DLD1 (cell line): Measurements from ENCODE around the gene FXYD6.
"Not testable (repeated sequence)": the region's sequence is repeated elsewhere in the genome, so short reads cannot be mapped to it uniquely, and the experiment has no call there.

ENCODE experiments used
- in situ Hi-C: cut with HindIII; loops from 2 replicates; pipeline ENCODE4 v1.10.0; 2017; ENCODE audit warnings: low sequenced_read_pairs

The FXYD6 gene

DNA sequence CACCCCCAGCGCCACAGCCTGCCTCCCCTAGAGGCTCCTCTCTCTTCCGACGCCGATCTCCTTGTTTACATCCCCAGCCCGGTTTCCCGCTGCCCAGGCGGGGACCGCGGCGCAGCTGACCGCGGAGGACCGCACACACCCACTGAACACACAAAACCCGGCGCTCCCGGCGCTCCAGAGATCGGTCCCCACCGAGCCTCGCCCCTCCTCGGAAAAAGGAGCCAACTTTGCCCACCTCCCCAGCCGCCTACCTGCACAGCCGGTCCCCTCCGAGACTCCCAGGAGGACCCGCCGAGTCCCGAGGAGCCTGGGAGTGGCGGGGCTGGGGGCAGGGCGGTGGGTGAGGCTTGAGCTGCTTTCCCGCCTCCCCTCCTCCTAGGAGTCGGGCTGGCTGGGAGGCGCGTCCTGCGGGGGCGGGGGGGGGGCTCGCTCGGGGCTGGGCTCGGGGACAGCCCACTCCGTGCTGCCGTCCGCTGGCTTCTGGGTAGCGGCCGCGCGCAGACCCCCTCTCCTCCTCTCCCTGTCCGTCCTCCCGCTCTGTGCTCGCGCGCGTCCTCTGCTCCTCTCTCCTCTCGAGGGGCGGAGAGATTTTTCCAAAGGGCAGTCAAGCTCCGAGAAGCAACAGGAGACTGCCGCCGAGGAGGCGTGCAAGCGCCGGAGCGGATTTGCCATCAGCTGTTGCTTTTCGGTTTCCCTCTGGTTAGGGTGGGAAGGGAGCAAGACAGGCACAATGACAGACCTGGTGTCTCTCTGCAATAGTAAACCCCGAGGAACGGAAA lies at the start of gene FXYD6:
FXYD6 (minus strand) TSS at position 318 of the 779 bp plus-strand sequence. CDS start 33,882 bp downstream, outside the sequence.
- in situ Hi-C loops, result no loop called here

GRCh38 chr11:117926166-117926565 lies 49.7 kb upstream of the FXYD6 start:
- in situ Hi-C loops, result not testable (repeated sequence)

- in situ Hi-C loops, result no loop called here
Measured at GRCh38 chr11:117925198-117925925, 48.9 kb upstream of the FXYD6 start.

DNA sequence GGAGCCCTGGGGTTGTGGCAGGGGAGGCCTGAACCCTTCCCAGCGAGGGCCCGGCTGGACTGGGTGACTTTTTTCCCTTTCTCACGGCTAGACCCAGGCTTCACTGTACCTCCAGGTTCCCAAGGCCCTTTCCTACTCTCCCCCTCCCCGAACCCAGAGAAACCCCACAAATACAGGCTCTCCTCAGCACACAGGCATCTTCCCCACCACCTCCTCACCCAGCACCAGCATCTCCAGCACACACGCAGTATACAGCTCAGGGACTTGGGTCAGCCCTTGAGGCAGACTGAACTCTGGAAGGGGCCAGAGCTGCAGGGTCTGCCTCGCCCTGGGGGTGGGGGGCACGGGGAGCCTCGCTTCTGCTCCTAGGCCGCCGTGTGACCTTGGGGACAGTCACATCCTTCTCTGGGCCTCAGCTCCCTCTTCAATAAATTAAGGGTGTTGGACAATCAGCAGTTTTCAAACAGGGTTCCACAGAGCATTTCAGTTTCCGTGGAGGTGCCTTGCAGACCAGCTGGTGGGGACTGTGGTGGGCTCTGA lies 48.2 kb upstream of the FXYD6 start:
- in situ Hi-C loops, result no loop called here

DNA sequence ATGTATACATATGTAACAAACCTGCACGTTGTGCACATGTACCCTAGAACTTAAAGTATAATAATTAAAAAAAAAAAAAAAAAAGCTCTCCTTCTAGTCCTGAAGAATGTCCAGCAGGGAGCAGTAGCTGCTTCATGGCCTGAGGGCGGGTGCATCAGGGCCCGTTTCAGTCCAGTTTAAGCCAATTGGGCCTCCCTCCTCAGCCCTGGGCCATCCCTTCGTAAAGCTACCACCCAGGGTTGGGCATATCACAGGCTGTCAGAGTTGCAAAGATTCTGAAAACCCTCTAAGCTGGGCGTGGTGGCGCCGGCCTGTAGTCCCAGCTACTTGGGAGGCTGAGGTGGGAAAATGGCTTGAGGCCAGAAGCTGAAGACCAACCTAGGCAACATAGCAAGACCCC lies 47.3 kb upstream of the FXYD6 start:
- in situ Hi-C loops, result no loop called here

- in situ Hi-C loops, result no loop called here
Measured at GRCh38 chr11:117923275-117923674, 46.8 kb upstream of the FXYD6 start.

DNA sequence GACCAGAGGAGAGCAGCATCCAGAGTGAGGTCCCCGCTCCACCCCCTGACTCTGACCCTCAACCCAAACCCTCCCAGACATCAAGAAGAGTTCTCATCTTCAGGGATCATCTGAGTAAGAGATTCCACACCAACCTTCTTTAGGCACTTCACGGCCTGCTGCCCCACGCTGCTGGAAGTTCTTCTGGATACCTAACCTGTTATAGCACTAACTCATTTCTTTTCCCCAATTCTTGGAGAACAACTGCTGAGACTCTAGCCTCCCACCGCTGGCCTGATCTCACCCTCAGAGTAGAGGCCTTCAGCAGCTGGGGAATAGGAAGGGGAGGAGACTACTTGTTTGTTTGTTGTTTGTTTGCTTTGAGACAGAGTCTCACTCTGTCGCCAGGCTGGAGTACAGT lies 45.4 kb upstream of the FXYD6 start:
- in situ Hi-C loops, result no loop called here

DNA sequence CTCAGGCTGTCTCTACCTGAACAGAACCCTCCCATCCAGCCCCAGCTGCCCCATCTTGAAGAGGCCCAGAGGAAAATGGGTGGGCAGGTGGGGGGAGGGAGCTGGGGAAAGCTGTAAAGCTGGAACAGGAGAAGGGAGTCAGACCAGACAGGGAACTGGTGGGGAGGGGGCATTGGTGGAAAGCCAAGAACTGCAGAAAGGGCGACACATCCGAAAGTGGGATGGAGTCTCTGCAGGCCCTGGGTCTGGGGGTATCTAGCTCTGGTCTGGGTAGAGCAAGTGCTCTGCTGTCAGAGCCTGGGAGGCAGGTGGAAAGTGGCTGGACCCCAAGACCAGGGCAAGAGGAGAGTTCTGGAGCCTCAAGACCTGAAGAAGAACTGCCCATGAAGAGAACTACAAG lies 45.0 kb upstream of the FXYD6 start:
- in situ Hi-C loops, result no loop called here

DNA sequence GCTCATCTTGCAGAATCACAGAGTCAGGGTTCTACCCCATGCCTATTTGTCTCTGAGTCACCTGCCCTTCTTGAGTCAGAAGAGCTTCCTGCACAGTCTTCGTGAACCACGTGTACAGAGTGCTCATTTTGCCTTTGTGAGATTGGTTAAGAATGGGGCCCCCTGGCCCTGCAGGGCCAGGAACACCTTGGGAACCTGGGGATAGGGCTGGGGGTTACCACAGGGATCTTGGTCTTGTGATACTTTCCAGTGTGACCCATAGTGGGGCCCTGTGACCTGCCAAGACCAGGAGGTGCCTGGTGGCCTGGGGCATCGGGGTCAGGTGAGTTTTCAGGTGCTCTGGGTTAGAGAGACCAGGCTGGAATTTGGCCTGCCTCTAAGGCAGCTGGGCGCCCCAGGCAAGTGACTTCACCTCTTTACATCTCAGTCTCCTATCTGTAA lies 43.3 kb upstream of the FXYD6 start:
- in situ Hi-C loops, result no loop called here

DNA sequence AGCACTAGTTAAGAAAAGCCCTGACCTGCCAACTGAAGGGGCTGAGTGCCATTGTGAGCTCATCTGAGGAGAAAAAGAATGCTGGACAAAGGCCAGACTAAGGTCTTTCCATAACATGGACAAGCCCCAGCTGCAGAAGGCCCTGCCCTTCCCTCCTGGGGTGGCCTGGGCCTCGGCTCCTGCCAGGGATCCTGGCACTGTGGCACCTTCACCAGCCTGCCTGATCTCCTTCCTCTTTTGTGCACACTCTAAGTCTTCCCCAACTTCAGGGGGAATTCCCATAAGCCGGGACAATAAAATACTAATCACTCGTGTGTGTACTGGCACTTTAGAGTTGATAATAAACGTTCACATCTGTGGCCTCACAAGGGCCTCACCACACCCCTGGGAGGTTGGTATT lies 42.9 kb upstream of the FXYD6 start:
- in situ Hi-C loops, result no loop called here

- in situ Hi-C loops, result no loop called here
Measured at GRCh38 chr11:117918366-117919255, 42.2 kb upstream of the FXYD6 start.

- in situ Hi-C loops, result no loop called here
Measured at GRCh38 chr11:117917591-117918151, 41.2 kb upstream of the FXYD6 start.

DNA sequence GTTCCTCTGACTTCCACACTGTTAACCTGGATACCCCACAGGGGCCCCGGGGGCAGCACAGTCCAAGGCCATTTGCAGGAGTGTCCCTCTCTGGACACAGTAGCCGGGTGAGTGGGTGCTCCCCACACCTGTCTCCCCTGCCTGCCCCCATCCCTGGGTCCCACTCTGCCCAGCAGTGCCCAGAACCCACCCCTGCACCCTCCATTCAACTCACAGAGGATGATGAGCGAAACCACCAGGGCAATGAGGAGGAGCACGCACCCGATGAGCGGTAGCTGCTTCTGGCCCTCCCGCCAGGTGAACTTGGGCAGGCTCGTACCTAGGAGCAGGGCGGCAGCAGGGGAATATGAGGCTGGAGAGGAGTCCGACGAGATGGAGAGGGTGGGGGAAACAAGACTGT lies 40.5 kb upstream of the FXYD6 start:
- in situ Hi-C loops, result no loop called here

DNA sequence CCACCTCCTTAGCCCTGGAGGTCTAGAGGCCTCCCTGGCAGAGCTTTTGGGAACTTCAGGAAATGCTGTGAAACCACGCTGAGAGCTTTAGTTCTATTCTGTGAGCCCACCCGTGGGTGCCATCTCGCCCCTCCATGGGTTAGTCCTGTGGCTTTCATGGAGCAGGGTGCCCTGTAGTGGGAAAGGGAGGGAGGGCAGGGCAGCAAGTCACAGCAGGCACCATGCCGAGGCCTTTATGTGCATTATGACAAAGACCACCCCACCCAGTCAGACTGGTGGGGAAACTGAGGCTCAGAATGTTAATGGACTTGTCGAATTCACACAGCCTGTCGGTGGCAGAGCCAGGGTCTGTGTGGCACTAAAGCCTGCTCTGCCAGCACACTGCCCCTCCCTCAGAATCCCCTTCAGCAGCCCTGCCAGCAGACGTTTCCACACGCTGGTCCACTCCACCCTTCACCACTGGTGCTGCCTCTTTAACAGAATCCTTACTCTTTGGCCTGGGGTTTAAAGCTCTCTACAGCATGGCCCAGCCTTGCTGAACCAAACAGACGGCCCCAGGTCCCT lies 39.3 kb upstream of the FXYD6 start:
- in situ Hi-C loops, result no loop called here

DNA sequence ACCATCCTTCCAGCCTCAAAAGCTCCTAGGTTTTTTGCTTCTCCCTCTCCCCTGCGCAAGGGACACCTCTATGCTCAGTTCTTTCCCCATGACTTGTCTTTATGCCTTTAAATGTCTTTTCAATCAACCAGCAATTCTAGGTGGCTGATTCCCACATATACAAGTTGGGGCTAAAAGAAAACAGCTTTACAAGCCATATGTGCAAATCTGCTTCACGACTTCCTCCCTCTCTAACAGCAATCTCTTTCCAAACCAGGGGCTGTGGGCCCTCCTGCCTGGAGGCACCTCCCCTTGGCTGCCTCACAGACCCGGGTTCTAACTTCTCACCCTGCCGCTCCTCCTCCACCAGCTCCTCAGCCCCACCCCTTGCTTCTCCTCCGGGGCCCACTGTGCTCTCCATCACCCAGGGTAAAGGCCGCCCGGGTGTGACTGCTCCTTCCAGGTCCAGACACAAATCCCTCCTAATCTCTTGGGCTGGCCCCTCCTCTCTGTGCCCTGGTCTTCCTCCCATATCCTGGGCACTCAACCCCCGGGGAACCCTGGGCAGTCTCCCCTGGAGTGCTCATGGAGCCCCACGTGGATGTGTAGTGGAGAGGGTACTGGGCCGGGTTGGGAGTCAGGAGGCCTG lies 38.6 kb upstream of the FXYD6 start:
- in situ Hi-C loops, result no loop called here

- in situ Hi-C loops, result no loop called here
Measured at GRCh38 chr11:117914398-117914761, 37.9 kb upstream of the FXYD6 start.

DNA sequence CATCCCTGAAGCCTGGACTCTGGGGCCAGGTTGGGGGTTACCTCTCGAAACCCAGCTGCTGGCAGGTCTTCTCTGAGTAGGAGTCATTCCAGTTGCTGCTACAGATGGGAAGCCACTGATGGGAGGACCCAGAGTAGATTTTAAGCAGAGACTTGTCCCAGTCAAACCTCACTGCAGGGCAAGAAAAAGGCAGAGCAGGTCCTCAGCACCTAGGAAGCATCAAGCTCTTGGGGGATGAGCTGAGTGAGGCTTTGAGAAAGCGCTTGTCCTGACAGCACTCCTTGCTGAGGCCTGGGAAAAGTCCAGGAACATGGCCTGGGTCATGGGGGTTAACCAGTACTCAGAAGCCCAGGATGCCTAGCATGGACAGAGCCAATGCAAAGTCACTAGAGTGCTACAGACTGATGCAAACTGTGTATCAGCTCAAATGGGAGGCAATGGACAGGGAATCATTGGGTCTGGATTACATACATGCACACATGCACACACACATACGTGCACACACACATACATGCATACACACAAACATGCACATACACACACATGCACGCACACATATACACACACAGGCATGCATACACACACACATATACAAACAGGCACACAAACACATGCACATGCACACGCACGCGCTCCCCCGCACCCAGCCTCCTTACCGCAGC lies 37.4 kb upstream of the FXYD6 start:
- in situ Hi-C loops, result no loop called here

DNA sequence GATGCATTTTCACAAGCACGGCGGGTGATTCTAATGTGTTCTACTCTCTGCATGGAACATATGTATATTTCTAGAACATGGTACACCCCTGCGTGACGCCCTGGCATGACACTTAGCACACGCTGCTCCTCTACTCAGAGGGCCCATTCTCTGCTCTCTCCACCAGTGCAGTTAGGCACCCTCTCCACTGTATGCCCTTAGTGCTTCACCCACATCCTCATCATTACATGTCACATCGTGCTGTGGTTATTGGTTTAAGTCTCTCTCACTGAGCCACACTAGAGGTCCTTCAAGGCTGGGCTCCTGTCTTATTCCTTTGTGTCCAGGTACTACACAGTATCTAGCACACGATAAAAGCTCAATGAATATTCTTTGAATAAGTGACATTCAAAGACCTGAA lies 36.0 kb upstream of the FXYD6 start:
- in situ Hi-C loops, result no loop called here

GRCh38 chr11:117911694-117912093 lies 35.2 kb upstream of the FXYD6 start:
- in situ Hi-C loops, result no loop called here
